NCI-H1105 treated with DMSO at 0.1 percent for 48 hours (cell line): Measurements from ENCODE around the gene U2AF1.
"Not testable (repeated sequence)": the region's sequence is repeated elsewhere in the genome, so short reads cannot be mapped to it uniquely, and the experiment has no call there.

Experiments
- DNase-seq: peaks from one replicate; lab custom pipeline; 2025; lab: John Stamatoyannopoulos, UW

The U2AF1 gene

GRCh38 chr21:43076643-43077042, 30.7 kb downstream of the U2AF1 start:
- not testable (repeated sequence) for DNase-seq

GRCh38 chr21:43076023-43076637, 31.2 kb downstream of the U2AF1 start:
- not testable (repeated sequence) for DNase-seq

GRCh38 chr21:43075170-43076022, 32.0 kb downstream of the U2AF1 start, which contains the start of gene CBS:
Gene CBS, minus strand, starts transcription at chr21:43075835. Its CDS starts 3,642 bp downstream, at chr21:43072193.
- DNase-seq: not testable (repeated sequence)

GRCh38 chr21:43074401-43075169, 32.8 kb downstream of the U2AF1 start:
- not testable (repeated sequence) for DNase-seq

- DNase-seq: not testable (repeated sequence)
These were observed 34.6 kb downstream of the U2AF1 start for GRCh38 chr21:43072742-43073141.

GRCh38 chr21:43069682-43070081, 37.7 kb downstream of the U2AF1 start:
- not testable (repeated sequence) for DNase-seq

GRCh38 chr21:43068065-43068464, 39.3 kb downstream of the U2AF1 start:
- not testable (repeated sequence) for DNase-seq

GRCh38 chr21:43066690-43067089, 40.7 kb downstream of the U2AF1 start:
- not testable (repeated sequence) for DNase-seq

- not testable (repeated sequence) for DNase-seq
These were observed 41.4 kb downstream of the U2AF1 start for GRCh38 chr21:43065991-43066390.

GRCh38 chr21:43064265-43064917, 43.0 kb downstream of the U2AF1 start:
- DNase-seq: not testable (repeated sequence)

GRCh38 chr21:43062955-43063664, 44.3 kb downstream of the U2AF1 start:
- DNase-seq: not testable (repeated sequence)

GRCh38 chr21:43053112-43053511, 54.3 kb downstream of the U2AF1 start:
- not testable (repeated sequence) for DNase-seq

- DNase-seq: not testable (repeated sequence)
These were observed 61.2 kb downstream of the U2AF1 start for GRCh38 chr21:43045876-43046821.

GRCh38 chr21:43045165-43045875, 62.0 kb downstream of the U2AF1 start:
- DNase-seq: not testable (repeated sequence)

- DNase-seq: not testable (repeated sequence)
These were observed 62.8 kb downstream of the U2AF1 start for GRCh38 chr21:43044547-43044946.

GRCh38 chr21:43043291-43043690, 64.1 kb downstream of the U2AF1 start:
- DNase-seq: not testable (repeated sequence)
